UCSD-AML1 (cell line): ENCODE results near the gene NDUFAF2.
"Not testable (repeated sequence)": the region's sequence is repeated elsewhere in the genome, so short reads cannot be mapped to it uniquely, and the experiment has no call there.

Experiments used
- DNase-seq: peaks from one replicate; lab custom pipeline; 2025; ENCODE audit not compliant: unreplicated experiment; lab: John Stamatoyannopoulos, UW

The NDUFAF2 gene

DNA sequence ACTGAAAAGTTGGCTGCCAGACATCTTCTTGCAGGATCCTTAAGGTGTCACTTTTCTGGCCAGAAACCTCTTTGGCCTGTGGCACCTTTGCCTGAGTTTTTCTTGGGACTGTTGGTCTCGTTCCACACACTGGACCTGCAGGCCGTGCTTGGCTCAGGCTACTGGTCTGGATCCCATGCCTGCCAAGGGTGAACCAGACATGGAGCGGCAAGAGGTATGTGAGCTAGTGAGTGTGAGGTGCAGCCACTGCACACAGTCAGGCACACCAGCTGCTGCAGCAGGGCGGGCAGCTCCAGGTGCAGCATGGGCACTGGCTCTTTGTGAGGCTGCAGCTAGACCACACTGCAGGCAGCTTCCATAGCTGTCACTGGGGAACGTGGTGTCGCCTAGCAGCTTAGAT, 47.9 kb downstream of the NDUFAF2 start:
- no peak for DNase-seq

- DNase-seq, result no peak
Observed at GRCh38 chr5:60993425-60993824, 48.4 kb downstream of the NDUFAF2 start.

DNA sequence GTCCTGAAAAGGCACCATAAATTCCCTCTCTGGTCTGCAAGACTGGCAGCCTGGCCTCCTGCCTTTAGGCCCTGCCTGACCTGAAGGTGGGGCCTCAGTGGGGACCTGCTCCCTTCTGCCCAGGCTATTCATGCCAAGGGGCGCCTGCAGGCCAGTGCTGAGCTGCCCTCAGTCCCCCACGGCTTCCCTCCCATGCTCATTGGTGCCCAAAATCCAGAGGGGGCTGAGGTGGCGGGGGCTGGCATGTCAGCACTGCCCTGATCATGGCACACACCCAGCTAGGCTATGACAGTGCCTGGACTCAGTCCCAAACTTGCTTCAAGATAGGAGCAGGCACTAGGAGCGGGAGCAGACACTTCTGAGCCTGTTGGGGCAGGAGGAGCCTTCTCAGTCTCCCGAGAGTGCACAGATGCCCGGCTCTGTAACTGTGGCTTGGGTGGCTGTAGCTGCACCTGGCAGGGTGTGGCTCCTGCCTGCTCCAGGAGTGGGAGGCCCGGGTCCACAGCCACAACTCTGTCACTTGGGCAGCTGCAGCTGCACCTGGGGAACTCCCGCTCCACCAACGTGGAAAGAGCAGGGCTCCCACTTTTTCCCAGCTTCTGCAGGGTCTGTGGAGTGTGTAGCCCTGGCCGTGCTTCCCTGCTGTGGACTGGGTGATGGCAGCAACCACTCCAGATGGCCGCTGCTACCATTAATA, 49.0 kb downstream of the NDUFAF2 start:
- DNase-seq, result no peak

- no peak for DNase-seq
Observed at GRCh38 chr5:60996368-60996767, 51.4 kb downstream of the NDUFAF2 start.

- no peak for DNase-seq
Observed at GRCh38 chr5:60997721-60998120, 52.7 kb downstream of the NDUFAF2 start.

DNA sequence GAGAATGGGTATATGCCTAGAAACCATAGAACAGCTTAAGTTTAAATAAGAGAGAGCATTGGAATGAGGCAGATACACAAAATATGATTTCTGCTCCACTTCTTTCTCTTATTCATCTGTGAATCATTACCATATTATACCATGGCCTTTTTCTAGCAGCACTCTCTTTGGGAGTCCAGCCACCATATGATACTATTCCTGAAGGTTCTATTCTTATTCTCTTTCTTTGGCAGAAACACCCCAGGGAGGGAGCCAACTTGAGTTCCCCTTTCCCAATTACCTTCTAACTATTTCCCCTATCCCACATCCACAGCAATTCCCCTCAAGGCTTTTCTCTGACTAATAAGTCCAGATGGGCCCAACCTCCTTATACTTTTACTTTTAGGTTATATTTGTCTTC, 55.9 kb downstream of the NDUFAF2 start:
- no peak for DNase-seq

GRCh38 chr5:61001647-61002046, 56.6 kb downstream of the NDUFAF2 start:
- DNase-seq, result no peak

DNA sequence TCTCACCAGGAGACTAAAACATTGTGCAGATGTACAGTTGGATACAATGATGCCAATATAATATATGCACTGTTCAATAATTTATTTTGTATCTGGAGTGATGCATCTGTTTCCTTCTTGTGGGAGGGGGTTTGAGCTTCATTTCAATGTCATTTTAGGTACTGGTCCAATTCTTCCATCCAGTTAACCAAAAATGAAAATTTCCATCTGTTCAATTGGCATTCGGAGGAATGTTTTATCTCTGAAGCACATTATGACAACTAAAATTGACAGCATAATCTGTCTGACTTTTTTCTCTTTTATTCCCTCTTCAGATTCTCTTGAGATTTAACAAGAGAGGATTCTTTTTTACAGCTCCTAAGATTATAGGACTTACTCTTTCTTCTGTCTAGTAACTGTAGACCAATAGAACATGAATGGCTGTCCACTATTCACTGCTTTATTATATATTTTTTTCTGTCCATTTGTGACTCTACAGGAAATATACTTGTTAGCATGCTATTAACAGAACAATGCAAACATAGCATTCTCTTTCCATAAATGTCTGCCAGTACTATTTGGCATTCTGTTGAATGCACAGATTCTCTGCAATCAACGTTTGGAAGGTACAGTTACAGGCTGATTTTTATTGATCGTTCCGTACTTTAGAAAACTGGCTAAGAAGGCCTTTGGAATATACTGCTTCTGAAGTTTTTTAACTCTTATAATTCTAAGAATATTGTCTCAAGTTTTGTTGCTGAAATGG, 57.8 kb downstream of the NDUFAF2 start:
- no peak for DNase-seq

DNA sequence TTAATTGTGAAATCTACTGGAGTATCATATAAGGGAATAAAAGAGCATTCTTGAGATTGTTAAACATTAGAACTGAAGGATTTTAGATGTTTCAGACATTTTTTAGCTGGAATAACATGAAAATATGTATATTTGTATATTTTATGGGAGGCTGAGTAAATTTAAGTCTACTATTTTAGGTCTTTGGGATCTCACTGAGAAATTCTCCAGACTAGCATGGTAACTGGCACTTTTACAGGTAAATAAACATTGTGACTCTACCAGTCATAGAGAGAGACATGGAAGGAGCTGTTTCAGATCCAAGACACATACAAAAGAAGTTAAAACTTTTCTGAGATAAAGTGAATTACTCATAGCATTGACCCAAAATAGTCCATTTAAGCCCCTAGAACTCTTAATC, 59.4 kb downstream of the NDUFAF2 start:
- no peak for DNase-seq

DNA sequence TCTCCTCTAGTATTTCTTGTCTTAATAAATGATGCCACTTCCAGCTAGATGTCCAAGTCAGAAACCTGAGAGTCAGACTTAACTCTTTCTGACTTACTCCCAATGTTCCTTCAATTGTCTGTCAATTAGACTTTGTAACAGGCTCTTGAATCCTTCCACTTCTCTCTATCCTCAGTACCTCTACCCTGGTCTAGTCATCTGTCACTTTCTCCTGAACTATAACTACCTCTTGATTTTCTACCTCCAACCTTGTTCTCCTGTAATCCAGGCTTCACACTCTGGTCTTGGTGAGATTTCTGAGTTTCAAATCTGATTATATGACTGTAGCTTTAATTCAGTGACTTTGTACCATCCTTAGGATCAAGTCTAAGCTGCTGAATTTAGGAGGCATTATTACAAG, 64.9 kb downstream of the NDUFAF2 start:
- DNase-seq, result no peak

DNA sequence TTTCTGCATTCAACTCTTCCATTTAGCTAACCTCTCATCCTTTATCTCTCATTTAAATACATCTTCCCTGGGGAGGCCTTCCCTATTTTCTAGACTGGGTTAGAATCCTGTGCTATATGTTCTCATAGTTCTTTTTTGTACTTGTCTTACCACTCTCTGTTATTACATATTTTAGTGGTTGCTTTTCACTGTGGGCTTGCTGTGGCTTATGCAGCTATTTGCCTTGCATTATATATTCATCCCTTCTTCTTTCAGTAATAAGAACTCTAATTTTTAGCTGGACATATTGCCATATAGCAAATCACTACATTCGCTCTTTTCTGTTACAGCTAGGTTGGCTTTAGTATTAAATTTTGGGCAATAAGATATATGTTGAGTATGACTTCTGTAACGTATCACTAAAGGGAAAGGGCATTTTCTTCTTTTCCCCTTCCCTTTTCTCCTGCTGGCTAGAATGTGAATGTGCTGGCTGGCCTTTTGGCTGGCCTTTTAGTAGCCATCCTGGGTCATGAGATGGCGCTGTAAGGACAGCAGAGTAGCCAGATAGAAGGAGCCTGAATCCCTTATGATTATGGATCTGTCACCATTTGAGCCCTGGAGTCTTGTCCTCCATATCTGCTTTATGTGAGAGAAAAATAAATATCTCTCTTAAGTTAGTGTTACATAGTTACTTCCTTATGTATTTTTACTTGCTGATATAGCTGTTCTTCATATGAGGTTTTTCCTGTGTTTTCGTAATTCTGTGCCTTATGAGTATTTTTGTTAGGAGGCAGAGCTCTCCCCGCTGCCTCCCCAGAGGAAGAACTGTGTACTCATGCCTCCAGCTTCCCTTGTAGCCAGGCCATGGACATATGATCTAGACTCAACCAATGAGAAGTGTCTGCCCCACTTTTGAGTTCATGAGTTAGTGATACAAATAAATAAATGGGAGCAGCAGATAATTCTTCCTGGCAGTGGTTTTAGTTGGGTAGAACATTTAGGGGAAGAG, 65.8 kb downstream of the NDUFAF2 start:
- DNase-seq, result no peak

- no peak for DNase-seq
Observed at GRCh38 chr5:61018062-61018461, 73.1 kb downstream of the NDUFAF2 start.

DNA sequence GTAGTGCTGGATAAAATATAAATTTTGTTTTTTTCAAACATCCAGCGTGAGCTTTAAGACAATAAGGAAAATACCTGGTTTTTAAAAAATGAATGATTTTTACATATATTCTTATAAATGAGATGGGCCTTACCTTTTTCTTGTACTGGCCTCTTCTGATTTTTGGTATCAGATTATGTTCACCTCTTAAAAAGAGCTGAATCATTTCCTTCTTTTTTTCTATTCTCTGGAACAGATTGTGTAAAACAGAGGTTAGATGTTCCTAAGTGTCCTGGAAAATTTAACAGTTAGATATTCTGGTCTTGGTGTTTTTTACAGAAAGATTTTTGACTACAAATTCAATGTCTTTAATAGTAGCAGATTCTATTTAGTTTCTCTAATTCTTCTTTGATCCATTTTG, 74.6 kb downstream of the NDUFAF2 start:
- no peak for DNase-seq

- DNase-seq, result no peak
Observed at GRCh38 chr5:61020415-61020814, 75.4 kb downstream of the NDUFAF2 start.

GRCh38 chr5:61023131-61023530, 78.1 kb downstream of the NDUFAF2 start:
- DNase-seq, result no peak

DNA sequence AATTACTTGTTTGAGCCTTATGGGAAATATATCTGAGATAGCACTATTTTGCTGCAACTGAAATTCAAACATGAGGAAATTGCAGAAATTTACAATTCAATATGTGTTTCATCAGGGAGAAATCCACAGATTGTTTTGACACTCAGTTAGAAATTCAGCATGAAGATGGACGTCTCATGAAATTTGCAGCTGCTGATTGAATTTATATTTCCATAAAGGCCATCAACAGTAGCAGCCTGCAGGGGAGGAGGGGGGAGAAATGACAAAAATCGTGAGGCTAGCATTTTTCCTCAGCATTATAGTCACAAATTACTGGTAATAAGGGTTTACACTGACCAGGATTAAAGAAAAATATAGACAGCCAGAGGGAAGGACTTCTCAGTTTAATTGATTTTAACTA, 81.0 kb downstream of the NDUFAF2 start:
- no peak for DNase-seq

- DNase-seq, result no peak
Observed at GRCh38 chr5:61028382-61028781, 83.4 kb downstream of the NDUFAF2 start.

DNA sequence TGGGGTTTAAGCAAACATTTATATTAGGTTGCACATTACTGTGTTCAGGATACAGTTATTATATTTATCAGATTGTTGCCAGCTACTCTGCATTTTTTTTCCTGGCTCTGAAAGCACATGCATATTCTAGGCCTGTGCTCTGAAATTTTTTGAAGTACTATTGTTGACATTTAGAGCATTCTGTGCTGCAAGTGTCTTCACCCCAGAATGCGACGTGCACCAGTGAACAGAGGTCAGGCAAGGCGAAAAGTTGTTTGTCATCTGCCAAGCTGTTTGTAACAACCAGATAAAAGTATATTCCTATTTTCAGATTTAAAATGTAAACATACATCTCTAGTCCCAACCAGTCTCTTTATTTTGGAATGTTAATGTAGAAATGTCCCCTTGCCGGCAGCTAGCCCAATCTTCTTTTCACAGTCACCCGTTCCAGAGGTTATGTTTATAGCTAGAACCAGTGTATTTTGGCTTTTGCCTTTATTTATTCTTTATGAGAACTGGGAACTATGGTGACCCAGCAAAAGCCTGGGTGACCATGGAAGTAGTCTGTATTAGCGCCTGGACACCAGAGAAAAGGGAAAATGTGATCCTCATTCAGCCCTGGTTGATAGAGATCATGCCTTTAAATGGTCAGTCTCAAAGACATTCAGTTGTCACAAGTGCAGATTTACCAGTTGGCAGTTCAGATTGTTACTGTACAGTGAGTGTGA, 84.6 kb downstream of the NDUFAF2 start:
- no peak for DNase-seq

- no peak for DNase-seq
Observed at GRCh38 chr5:61030163-61030482, 85.1 kb downstream of the NDUFAF2 start.

- not testable (repeated sequence) for DNase-seq
Observed at GRCh38 chr5:61031301-61031700, 86.3 kb downstream of the NDUFAF2 start.

DNA sequence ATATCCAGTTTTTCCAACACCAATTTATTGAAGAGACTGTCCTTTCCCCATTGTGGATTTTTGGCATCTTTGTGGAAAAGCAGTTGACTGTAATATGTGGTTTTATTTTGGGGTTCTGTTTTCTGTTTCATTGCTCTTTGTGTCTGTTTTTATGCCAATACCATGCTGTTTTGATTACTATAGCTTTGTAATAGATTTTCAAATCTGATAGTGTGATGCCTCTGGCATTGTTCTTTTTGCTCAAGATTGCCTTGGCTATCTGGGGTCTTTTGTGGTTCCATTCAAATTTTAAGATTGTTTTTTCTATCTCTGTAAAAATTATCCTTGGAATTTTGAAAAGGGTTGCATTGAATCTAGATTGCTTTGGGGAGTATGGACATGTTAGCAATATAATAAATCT, 99.5 kb downstream of the NDUFAF2 start:
- no peak for DNase-seq
